ENCODE data around the gene GLUD2.

The GLUD2 gene

DNA sequence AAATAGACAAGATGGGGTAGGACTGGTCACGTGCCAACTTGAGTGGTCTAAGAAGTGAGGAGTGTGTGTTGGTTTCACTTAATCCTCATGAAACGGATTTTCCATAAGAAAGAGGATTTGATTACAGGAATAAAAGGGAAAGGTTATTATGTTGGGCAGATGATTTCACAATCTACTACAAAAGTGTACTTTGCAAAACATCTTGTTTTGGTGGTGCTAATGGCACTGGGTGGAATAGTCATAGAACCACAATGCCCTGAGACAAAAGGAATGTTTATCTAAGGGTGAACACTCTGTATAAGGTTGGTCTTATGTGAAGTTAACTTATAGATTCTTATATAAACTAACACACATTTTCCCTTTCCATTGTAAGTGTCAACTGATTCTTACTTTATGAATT, 45.6 kb downstream of the GLUD2 start:
- DNase-seq (ENCODE audit: insufficient read length, low spot score) (no peak), FAIRE-seq (no peak)
